IPS-20b (cell line): ENCODE measurements around the gene SPRYD4.

ENCODE experiments used
- H3K27ac ChIP-seq: one replicate; pipeline ENCODE4 v1.5.1; 2013; ENCODE audit warnings: low read length
- H3K27me3 ChIP-seq: 2 replicates; pipeline ENCODE4 v1.6.1; 2013; ENCODE audit warnings: mild to moderate bottlenecking, low read length, inconsistent platforms; ENCODE audit not compliant: insufficient read depth
- H3K36me3 ChIP-seq: 2 replicates; pipeline ENCODE4 v1.6.1; 2013; ENCODE audit warnings: low read depth, mild to moderate bottlenecking, inconsistent platforms, low read length, moderate library complexity; ENCODE audit not compliant: insufficient read depth
- H3K4me1 ChIP-seq: 2 replicates; pipeline ENCODE4 v1.6.1; 2013; ENCODE audit warnings: mild to moderate bottlenecking, control low read depth, inconsistent platforms, low read length, moderate library complexity; ENCODE audit not compliant: insufficient read depth
- H3K4me3 ChIP-seq: 2 replicates; pipeline ENCODE4 v1.5.1; 2013; ENCODE audit warnings: mild to moderate bottlenecking, low read length, inconsistent platforms
- H3K9ac ChIP-seq: 2 replicates; pipeline ENCODE4 v1.6.1; 2013; ENCODE audit warnings: low read depth, mild to moderate bottlenecking, inconsistent platforms, low read length, moderate library complexity
- H3K9me3 ChIP-seq: 2 replicates; pipeline ENCODE4 v1.6.1; 2013; ENCODE audit warnings: mild to moderate bottlenecking, low read depth, low read length, inconsistent platforms; ENCODE audit not compliant: insufficient read depth

Gene SPRYD4

GRCh38 chr12:56450241-56450640 is 18.1 kb upstream of the SPRYD4 start:
- no peaks in the 10 kb centered on the region for H3K27me3 ChIP-seq
- no peaks in the 10 kb centered on the region for H3K9me3 ChIP-seq
- no peak overlapping the region for H3K27ac ChIP-seq
- H3K36me3 ChIP-seq = no peaks in the 10 kb centered on the region
- H3K4me1 ChIP-seq = peaks cover 8% of the 10 kb centered on the region; the same call in 1 of the 2 replicates
- H3K9ac ChIP-seq = peak overlapping the region; percentile 99; the same call in 1 of the 2 replicates
- H3K4me3 ChIP-seq = no peak overlapping the region

DNA sequence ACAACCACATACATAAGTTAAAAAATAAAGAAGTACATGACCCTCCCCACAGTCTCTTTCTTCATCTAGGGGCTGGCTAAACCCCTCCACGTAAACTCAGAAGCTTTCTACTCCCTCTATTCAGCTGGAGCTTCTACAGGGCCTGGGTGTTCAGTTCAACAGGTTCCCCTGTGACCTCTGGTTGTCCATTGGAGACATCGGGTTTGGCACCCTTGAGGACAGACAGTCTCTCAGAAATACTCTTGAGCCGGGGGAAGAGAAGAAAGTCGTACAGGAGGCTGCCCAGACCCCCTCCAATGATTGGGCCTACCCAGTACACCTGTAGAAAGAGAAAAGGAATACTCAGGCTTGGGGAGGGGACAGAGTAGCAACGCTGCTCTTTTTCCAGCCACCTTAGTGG is 17.2 kb upstream of the SPRYD4 start:
- H3K4me3 ChIP-seq = no peak overlapping the region
- no peaks in the 10 kb centered on the region for H3K27me3 ChIP-seq
- no peak overlapping the region; the same call in 1 of the 2 replicates for H3K9ac ChIP-seq
- no peaks in the 10 kb centered on the region for H3K9me3 ChIP-seq
- H3K27ac ChIP-seq = no peak overlapping the region
- peaks cover 8% of the 10 kb centered on the region; the same call in 1 of the 2 replicates for H3K4me1 ChIP-seq
- no peaks in the 10 kb centered on the region for H3K36me3 ChIP-seq

- H3K9me3 ChIP-seq = no peaks in the 10 kb centered on the region
- H3K36me3 ChIP-seq = no peaks in the 10 kb centered on the region
- peaks cover 6% of the 10 kb centered on the region; the same call in 1 of the 2 replicates for H3K4me1 ChIP-seq
- H3K27me3 ChIP-seq = no peaks in the 10 kb centered on the region
- H3K9ac ChIP-seq = no peak within 1 kb of the TSS
- H3K27ac ChIP-seq = no peak within 1 kb of the TSS
- H3K4me3 ChIP-seq = no peak within 1 kb of the TSS
These were observed 13.8 kb upstream of the SPRYD4 start, which contains the start of gene MIP for GRCh38 chr12:56454557-56454956. Gene MIP, minus strand, starts transcription at chr12:56454657. Its CDS starts 44 bp downstream, at chr12:56454613.

GRCh38 chr12:56457817-56458216 is 10.6 kb upstream of the SPRYD4 start:
- Histone ChIP-seq H3K9ac (no peak overlapping the region), H3K36me3 (no peaks in the 10 kb centered on the region), H3K4me3 (no peak overlapping the region), H3K4me1 (peaks cover 3% of the 10 kb centered on the region; the same call in 1 of the 2 replicates), H3K27me3 (no peaks in the 10 kb centered on the region), H3K9me3 (no peaks in the 10 kb centered on the region), H3K27ac (no peak overlapping the region)

DNA sequence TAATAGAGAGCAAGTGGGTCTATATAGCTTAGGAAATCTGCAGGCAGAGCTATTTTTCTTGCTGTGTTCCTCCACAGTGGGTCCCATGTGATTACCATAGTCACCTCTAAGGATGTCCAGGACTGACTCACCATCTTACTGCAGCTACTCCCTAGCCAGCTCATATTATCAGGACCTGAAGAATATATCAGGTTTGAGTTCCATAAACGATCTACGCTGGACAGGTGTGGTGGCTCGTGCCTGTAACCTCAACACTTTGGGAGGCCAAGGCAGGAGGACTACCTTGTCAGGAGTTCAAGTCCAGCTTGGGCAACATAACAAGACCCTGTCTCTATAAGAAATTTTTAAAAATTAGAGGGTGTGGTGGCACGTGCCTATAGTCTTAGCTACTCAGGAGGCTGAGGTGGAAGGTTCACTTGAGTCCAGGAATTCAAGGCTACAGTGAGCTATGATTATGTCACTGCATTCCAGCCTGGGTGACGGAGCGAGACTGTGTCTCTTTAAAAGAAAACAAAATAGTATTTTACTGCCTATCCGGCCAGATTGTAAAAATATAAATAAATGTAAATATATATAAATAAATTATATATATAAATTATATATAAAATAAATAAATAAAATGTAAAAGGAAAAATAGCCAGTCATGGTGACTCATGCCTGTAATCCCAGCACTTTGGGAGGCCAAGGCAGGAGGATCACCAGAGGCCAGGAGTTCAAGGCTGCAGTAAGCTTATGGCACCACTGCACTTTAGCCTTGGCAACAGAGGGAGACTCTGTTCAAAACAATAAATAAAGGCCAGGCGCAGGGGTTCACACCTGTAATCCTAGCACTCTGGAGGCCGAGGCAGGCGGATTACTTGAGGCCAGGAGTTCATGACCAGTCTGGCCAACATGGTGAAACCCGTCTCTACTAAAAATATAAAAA is 6.9 kb upstream of the SPRYD4 start:
- Histone ChIP-seq H3K27ac (no peak overlapping the region), H3K4me3 (no peak overlapping the region), H3K27me3 (no peaks in the 10 kb centered on the region), H3K4me1 (peaks cover 16% of the 10 kb centered on the region; the same call in 1 of the 2 replicates), H3K9me3 (no peaks in the 10 kb centered on the region), H3K36me3 (no peaks in the 10 kb centered on the region), H3K9ac (no peak overlapping the region)

DNA sequence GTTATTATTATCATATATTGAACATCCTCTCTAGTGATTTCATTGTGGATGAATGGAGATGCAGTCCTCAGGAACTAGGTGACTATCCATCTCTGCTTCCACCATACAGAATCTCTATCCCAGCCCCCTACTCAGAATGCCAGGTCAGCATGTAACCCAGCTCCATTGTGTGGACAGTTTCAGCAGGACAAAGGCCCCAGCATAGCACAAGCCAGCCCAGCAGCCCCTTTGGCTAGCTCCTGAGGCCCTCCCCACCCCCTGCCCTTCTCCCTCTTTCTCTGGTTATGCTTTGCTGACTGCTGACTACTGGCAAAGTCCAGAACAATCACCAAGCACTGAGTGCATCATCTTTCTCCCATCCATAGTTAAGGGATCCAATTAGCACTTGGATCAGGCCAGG is 5.8 kb upstream of the SPRYD4 start:
- H3K27me3 ChIP-seq = no peaks in the 10 kb centered on the region
- no peaks in the 10 kb centered on the region for H3K36me3 ChIP-seq
- H3K4me1 ChIP-seq = peaks cover 16% of the 10 kb centered on the region; the same call in 1 of the 2 replicates
- H3K27ac ChIP-seq = peak overlapping the region; percentile 40
- peak overlapping the region; percentile 46; the same call in 1 of the 2 replicates for H3K4me3 ChIP-seq
- H3K9me3 ChIP-seq = no peaks in the 10 kb centered on the region
- peak overlapping the region; percentile 64; the same call in 1 of the 2 replicates for H3K9ac ChIP-seq

DNA sequence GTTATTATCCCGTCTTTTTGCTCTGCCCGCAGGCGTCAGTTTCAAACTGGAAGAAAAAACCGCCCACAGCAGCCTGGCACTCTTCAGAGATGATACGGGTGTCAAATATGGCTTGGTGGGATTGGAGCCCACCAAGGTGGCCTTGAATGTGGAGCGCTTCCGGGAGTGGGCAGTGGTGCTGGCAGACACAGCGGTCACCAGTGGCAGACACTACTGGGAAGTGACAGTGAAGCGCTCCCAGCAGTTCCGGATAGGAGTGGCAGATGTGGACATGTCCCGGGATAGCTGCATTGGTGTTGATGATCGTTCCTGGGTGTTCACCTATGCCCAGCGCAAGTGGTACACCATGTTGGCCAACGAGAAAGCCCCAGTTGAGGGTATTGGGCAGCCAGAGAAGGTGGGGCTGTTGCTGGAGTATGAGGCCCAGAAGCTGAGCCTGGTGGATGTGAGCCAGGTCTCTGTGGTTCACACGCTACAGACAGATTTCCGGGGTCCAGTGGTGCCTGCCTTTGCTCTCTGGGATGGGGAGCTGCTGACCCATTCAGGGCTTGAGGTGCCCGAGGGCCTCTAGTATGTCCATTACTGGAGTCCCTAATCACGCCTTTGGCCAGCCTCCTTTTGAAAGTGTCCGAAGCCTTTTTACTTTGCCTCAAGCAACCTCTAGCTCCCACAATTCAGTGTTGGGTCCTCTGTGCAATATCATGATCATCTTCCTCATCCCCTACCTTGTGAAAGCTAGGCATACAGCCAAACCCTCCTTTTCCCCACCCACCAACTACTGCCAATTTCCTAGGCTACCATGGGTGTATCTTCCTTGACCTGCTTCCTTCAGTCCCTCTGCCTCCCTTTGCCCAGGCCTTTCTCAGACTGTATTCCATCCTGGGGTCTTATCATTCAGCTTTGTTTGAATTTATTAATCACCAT is 891 bp downstream of the SPRYD4 start:
- Histone ChIP-seq H3K9ac (peak overlapping the region; percentile 98), H3K4me3 (peak overlapping the region; percentile 91), H3K9me3 (no peaks in the 10 kb centered on the region), H3K36me3 (peaks cover 44% of the 10 kb centered on the region), H3K27me3 (no peaks in the 10 kb centered on the region), H3K4me1 (no peaks in the 10 kb centered on the region), H3K27ac (peak overlapping the region; percentile 78)

GRCh38 chr12:56474389-56474788 is 6.0 kb downstream of the SPRYD4 start:
- Histone ChIP-seq H3K36me3 (peaks cover 47% of the 10 kb centered on the region), H3K4me1 (no peaks in the 10 kb centered on the region), H3K9ac (no peak overlapping the region), H3K27ac (no peak overlapping the region), H3K4me3 (no peak overlapping the region), H3K27me3 (no peaks in the 10 kb centered on the region), H3K9me3 (no peaks in the 10 kb centered on the region)

GRCh38 chr12:56476143-56476542 is 7.8 kb downstream of the SPRYD4 start:
- Histone ChIP-seq H3K27ac (no peak overlapping the region), H3K4me3 (no peak overlapping the region), H3K36me3 (peaks cover 29% of the 10 kb centered on the region), H3K27me3 (no peaks in the 10 kb centered on the region), H3K9me3 (no peaks in the 10 kb centered on the region), H3K9ac (no peak overlapping the region), H3K4me1 (no peaks in the 10 kb centered on the region)

DNA sequence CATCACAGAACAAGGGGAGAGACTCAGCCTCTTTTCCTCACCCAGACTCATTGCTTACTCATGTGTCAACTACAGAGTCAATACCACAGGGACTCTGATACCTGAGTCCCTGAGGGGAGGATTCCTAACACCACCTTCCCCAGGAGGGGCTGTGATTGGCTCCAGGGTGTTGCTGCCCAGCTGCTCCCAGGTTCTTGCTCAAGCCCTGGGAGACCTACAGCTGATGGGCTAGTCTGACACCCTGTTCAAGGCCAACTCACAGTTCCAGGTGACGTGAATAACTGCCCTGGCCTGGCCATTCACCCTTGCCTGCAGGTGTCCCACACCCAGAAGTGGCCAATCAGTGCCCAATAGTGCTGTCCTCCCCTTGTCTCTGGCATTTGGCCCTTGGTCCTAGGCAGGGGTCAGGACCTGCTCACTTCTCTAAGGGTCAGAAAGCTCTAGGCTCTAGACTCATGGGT is 8.6 kb downstream of the SPRYD4 start:
- no peak overlapping the region for H3K27ac ChIP-seq
- H3K4me1 ChIP-seq = no peaks in the 10 kb centered on the region
- H3K9me3 ChIP-seq = no peaks in the 10 kb centered on the region
- no peak overlapping the region for H3K4me3 ChIP-seq
- H3K36me3 ChIP-seq = peaks cover 21% of the 10 kb centered on the region
- H3K9ac ChIP-seq = no peak overlapping the region
- H3K27me3 ChIP-seq = no peaks in the 10 kb centered on the region

DNA sequence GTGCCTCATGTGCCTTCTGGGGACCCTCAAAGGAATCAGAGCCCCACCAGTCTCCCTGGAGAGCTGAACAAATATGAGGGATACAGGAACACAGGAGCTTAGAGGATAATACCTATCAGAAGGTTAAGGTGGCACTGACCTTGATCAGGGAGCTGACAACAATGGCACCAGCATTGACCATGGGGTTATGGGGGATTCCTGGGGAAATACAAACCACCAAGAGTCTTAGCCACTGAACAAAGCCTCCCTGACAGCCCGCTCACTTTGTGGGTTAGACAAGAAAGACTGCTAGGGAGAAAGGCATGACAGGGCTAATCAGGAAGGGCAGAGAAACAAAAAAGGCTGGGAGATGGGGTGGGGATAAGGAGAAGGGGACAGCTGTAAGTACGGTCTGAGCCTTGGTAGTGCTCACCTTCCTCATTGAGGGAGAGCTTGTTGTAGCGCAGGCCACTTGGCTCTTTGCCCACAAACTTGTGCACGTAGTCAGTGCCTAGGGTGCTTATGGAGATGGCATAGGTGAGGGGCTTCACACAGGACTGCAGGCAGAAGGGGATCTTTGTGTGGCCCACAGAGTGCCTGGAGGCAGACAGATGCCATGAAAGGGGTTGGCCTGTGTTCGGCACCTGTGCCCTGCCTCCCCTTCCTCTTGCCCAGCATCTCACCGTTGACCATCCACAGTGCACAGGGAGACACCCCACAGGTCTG is 9.3 kb downstream of the SPRYD4 start:
- Histone ChIP-seq H3K9ac (no peak overlapping the region), H3K4me1 (no peaks in the 10 kb centered on the region), H3K4me3 (no peak overlapping the region), H3K9me3 (no peaks in the 10 kb centered on the region), H3K27ac (no peak overlapping the region), H3K36me3 (peaks cover 14% of the 10 kb centered on the region), H3K27me3 (no peaks in the 10 kb centered on the region)
